Left renal pelvis (tissue), 4 donors: ENCODE results near the gene IFI27L2. TPM values are rescaled to one million over a fixed set of nuclear protein-coding genes. Genes with fewer than 3 reads are reported as not detected.
"Not testable (repeated sequence)": the region's sequence is repeated elsewhere in the genome, so short reads cannot be mapped to it uniquely, and the experiment has no call there.

ENCODE experiments used
- DNase-seq, 4 donors: peaks; one replicate each; pipeline ENCODE4 v3.0.0-alpha.2; 2013; ENCODE audit warnings: low read depth in 4 of 4, low spot score in 3 of 4
- polyA plus RNA-seq, 4 donors: library from polyadenylated mRNA; unstranded; fragments of 120-200 nt; gene quantifications; one replicate each; pipeline ENCODE4 v1.2.1, GENCODE V29; 2013; ENCODE audit not compliant: insufficient read length in 4 of 4

IFI27L2 gene
- polyA plus RNA-seq, result 10 to 100 TPM; 22.2 to 36.9 (median 30.8) TPM

DNA sequence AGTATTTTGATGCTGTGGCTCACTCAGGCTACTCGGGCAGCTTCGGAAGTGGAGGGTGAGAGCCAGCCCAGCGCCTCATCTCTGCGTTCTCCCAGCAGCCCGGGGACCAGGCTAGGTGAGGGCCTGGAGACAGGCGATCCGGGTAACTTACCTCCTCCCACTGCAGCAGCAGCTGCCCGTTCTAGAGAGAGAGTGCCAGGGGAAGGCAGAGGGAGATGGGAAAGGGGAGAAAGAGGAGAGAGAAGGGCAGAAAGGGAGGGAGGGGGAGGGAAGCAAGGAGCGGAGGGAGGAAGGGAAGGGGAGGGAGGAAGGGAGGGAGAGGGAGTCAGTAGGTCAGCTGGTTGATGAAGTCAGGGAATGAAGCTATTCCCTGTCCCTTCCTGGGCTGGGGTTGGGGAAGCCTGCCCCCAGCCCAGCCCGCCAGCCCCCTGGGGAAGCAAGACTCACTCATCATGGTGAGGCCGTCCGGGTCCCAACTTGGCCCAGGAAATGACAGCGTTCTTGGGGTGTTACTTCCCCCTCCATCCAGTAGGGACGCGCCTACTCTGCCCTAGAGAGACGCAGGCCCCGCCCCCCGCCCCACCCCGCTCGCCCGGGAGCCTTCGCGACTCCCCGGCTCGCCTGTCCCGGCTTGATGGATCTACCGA lies at the start of gene IFI27L2:
Gene IFI27L2 (minus strand): TSS at position 494 of the 647 bp plus-strand sequence. CDS start 40 bp downstream, at position 454.
- DNase-seq, result peak; percentile 42 to 66 (median 53)

DNA sequence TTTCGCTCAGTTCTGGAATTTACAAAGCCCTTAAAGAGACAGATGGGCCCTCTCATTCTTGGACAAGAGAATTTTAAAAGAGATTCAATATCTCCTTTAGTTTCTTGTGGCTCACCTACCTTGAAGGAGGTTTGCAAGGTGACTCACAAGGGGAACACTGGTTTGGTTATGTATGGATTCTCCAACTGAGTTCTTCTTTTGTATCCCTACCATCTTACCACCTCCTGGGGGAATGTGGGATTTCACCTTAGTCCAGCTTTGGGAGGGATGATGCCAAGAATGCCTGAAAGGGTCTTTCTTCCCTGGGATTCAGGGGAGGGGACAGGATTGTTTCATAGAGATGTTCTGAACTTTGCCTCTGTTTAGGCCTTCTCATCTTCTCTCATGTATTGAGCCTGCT lies 48.4 kb upstream of the IFI27L2 start:
- no peak for DNase-seq

GRCh38 chr14:94176808-94177207 lies 47.4 kb upstream of the IFI27L2 start:
- no peak for DNase-seq

DNA sequence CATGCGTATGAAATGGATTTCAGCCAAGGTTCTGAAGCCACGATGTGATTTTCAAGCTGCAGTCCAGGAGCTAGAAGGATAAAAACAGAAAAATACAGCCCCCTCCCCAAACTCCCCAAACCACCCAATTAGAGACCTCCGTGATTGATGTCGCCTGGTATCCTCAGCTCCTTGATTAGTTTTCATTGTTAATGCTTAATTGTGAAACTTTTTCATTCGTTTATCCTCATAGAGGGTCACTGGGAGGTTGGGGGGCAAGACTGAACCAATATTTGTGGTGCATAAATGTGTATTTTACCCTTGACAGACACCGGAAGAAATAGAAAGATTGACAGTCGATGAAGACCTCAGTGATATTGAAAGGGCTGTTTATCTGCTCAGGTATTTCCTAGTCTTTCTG lies 46.3 kb upstream of the IFI27L2 start:
- DNase-seq, result no peak

DNA sequence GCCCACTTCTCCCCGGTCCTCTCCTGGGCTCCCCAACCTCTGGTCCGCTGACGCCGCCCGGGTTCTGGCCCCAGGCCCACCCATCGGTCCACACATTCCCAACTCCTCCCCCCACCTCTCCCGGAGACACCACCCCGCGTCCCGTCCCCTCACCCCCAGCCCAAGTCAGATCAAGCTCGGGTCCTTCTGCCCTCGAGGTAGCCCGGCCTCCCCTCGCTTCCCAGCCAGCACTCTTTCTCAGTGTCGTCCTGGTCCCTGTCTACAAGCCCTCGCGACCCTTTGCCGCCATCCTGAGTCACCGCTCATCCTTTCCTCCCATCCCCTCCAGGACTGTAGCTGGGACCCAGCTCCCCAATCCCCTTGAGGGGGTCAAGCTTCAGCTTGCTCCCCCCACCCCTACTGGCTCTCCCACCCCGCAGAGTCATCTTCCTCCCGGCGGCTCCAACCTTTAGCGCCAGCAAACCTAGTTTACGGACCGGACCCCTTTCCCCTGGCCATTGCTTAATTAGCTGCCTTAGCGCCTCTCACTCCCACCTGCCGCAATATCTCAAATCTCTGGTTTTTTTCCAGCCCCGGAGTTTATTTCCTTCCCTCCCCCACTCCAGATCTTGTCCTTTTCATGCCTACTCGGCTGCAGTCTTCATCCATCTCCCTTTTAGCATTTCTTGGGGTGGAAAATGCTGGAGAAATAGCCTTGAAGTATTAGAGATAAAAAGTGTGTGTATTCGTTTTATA lies 45.8 kb upstream of the IFI27L2 start:
- DNase-seq, result no peak

DNA sequence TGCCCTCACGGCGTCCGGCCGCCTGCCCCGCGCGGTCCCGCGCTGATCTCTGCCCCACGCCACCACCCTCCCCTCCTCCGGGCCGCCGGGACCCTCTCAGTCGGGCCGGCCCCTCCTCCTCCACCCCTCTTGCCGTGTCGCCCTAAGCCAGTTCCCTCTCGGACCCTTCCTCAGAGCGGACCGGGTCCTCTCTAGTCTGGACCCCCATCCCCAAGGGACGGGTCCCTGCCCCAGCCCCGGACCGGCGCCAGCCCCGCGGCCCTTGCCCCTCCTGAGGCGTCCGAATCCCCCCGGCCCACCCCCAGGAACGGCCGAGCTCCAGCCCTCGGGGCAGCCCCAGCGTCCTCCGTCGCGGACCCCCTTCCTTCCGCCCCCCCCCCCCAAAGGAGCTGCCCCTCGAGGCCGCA lies 45.2 kb upstream of the IFI27L2 start:
- no peak for DNase-seq

GRCh38 chr14:94173885-94174603 lies 44.6 kb upstream of the IFI27L2 start, which contains the start of gene PPP4R4:
PPP4R4 (plus strand) TSS chr14:94174322; CDS start chr14:94174466, 144 bp downstream.
- peak; percentile 53 to 71 (median 66) for DNase-seq

GRCh38 chr14:94173471-94173884 lies 44.1 kb upstream of the IFI27L2 start:
- no peak for DNase-seq

- DNase-seq, result no peak
These were observed 43.1 kb upstream of the IFI27L2 start for GRCh38 chr14:94172545-94172944.

DNA sequence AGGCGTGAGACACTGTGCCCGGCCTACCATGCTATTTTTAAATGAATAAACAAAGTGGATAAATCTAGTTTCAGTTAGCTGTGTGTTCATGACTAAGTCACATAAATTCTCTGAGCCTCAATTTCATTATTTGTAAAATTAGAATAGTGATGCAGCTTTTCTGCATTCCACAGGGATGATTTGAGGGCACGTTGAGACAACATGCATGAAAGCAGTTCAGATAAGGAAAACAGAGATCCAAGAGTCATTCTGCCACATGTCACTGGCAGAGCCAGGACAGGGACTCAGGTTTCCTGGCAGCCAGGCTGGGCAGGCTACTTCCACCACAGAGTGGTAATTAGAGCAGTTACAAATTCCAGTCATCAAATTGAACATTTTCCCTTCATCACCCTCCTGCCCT lies 41.8 kb upstream of the IFI27L2 start:
- DNase-seq, result no peak

GRCh38 chr14:94170136-94170535 lies 40.7 kb upstream of the IFI27L2 start:
- no peak for DNase-seq

DNA sequence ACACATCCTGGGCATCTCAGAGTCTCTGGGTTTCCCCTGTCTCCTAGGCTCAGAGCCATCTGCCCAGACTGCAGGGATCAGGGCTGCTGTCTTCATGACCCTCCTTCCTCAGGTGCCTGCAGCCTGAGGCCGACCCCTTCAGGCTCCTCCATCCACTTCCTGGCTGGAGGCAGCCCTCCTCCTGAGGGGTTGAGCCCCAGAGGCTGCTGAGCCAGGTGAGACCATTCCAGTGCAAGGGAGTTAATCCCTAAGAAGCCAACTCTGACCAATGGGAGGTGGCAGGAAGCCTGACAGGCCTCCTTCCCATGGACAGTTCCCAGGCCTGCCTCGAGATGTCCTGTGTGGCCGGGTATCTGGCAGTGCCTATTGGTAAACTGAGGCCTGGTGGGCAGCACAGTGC lies 36.3 kb upstream of the IFI27L2 start:
- no peak for DNase-seq

GRCh38 chr14:94164685-94165431 lies 35.5 kb upstream of the IFI27L2 start:
- no peak for DNase-seq

- no peak for DNase-seq
These were observed 34.4 kb upstream of the IFI27L2 start for GRCh38 chr14:94163796-94164195.

- no peak for DNase-seq
These were observed 33.1 kb upstream of the IFI27L2 start for GRCh38 chr14:94162466-94162865.

GRCh38 chr14:94161981-94162380 lies 32.6 kb upstream of the IFI27L2 start:
- DNase-seq, result no peak

GRCh38 chr14:94161058-94161457 lies 31.7 kb upstream of the IFI27L2 start:
- DNase-seq, result no peak

DNA sequence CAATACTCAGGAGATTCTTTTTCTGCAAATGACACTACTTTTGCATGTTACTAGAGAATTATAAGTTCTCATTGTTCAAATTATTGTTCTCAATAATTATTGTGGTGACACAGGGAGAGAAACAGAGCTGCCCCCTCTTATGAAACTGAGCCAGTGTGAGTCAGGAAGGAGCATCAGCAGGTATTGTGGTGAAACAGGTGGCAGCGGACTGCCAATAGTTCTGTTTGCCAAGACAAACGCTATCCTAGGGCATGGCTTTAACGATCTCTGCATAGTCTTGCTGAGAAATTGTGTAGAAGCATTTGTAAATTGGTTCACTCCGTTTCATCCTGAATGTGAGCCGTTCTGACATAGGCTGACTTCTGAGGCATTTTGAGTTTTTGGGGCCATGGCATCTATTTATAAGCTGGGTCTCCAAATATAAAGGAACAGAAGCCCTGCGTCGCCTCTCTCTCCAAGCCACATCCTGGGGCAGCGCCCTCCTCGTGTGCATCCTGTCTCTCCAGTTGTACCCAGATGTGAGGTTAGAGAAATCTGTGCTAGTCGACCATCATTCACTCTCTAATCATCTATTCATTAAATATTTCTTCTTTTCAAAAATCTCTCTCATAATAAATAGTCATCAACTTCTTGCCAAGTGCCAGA lies 29.0 kb upstream of the IFI27L2 start:
- DNase-seq, result no peak

DNA sequence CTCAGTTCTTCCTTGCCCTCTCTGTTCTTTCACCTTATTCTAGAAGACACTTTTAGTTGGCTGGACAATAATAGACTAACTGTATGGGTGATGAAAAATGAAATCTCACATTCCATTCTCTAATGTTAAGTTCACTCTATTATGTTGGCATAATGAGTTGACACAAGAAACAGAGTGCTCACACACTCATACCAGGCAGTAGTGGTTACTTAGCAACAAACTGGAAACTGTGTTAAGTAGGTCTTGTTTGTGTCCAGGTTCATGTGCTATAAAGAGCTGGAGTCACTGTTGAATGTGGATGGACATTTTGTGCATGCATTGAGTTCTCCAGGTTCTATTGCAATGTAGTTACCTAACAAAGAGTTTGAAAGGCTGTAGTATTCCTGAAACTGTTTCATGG lies 27.8 kb upstream of the IFI27L2 start:
- no peak for DNase-seq

DNA sequence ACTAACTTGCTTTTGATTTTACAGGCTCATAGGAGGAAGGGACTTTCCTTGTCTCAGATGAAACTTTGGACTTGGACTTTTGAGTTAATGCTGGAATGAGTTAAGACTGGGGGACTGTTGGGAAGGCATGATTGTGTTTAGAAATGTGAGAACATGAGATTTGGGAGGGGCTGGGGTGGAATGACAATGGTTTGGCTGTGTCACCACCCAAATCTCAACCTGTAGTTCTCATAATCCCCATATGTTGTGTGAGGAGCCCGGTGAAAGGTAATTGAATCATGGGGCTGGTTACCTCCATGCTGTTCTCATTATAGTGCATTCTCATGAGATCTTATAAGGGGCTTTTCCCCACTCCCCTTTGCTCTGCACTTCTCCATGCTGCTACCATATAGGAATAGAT lies 26.7 kb upstream of the IFI27L2 start:
- DNase-seq, result not testable (repeated sequence)
